Measurements from ENCODE around the gene C15orf61. TPM values are rescaled to one million over a fixed set of nuclear protein-coding genes. Genes with fewer than 3 reads are reported as not detected.

C15orf61 gene
- polyA plus RNA-seq, 1 donor from 2014 or later, result 20.6 TPM

DNA sequence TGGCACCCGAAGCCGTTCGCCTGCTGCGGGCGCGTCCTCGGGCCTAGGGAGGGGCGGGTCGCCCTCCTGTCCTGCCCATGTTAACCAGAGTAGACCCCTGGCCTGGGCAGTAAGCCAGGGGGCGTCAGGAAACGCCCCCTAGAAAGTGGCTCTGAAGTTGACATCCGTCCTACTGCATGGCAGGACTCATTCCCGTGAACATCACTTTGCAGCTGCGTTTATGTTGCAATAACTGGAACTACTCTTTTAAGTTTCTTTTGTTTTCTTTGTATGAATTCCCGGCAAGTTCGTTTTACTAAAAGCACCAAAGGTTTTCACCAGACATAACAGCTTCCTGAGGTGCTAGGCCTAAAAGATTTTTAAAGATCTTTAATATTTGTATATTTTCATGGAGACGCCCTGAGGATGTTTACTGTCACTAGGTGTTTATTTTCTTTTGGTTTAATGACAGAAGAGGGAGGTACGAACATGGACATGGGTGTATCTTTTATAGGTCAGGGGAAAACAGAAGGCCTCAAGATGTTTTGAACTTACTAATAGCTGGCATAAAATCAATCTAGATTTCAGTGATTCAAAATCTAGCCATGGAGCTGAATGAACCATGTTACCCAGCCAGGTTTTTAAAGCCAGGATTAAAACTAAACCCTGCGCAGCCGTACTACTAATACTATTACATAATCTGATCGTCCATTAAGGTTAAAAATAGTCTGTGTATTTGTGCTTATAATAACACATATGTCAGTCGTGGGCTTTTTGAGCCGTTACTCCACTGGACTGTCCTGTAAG is 1.0 kb downstream of the C15orf61 start:
- peak overlapping the region; percentile 87 for H3K9ac ChIP-seq (ENCODE audit: low read length)
- no peaks in the 10 kb centered on the region for H3K9me2 ChIP-seq (ENCODE audit: insufficient read depth, low read length)
- H2AFZ ChIP-seq (ENCODE audit: low read depth, low read length), result peak overlapping the region; percentile 75
- peak overlapping the region; percentile 98 for H3K4me3 ChIP-seq (ENCODE audit: low read length)
- TF ChIP-seq REST (IDR thresholded peaks at IDR 0.05; ENCODE audit: borderline replicate concordance) (no peak), RAD21 (conservative IDR thresholded peaks at IDR 0.05) (no peak), CTCF (IDR thresholded peaks at IDR 0.05; ENCODE audit: poor library complexity, severe bottlenecking) (no peak), TAF1 (IDR thresholded peaks at IDR 0.05; ENCODE audit: low read depth) (no peak), POLR2AphosphoS5 (IDR thresholded peaks at IDR 0.05) (no peak)
- H3K36me3 ChIP-seq (ENCODE audit: insufficient read depth, low read length), result no peaks in the 10 kb centered on the region
- no peaks in the 10 kb centered on the region for H3F3A ChIP-seq (ENCODE audit: insufficient read depth, low read length, poor library complexity, severe bottlenecking)
- peaks cover 15% of the 10 kb centered on the region for H3K79me2 ChIP-seq (replicated peaks; ENCODE audit: insufficient read depth, low read length)
- H3K27ac ChIP-seq (ENCODE audit: low read length), result peak overlapping the region; percentile 78
- no peaks in the 10 kb centered on the region for H3K9me3 ChIP-seq (ENCODE audit: low read length)
- no peaks in the 10 kb centered on the region for H4K20me1 ChIP-seq (ENCODE audit: insufficient read depth)
- H3K27me3 ChIP-seq (ENCODE audit: insufficient read depth, low read depth, low read length), result no peaks in the 10 kb centered on the region
- peak overlapping the region; percentile 90 for H3K4me2 ChIP-seq (ENCODE audit: low read length)

DNA sequence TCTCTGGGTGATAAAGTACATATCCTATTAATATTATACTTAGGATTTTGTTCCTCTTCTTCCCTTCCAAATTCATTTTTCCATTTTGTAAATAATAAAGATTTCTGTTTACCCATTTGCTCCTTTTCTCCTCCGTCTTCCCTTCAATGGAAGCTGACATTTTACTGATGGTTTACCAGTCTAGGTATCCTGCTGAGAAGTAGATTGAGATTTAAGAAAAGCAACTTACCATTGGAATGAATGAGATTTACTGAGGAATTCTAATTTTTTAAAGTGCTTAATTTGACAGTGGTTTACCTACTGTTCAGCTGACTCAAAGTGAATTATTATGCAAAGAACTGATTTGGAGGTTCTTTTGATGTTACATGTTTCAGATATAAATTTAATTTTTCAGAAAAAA is 2.4 kb downstream of the C15orf61 start:
- Histone ChIP-seq H3K79me2 (replicated peaks; ENCODE audit: insufficient read depth, low read length) (peaks cover 15% of the 10 kb centered on the region), H3F3A (ENCODE audit: insufficient read depth, low read length, poor library complexity, severe bottlenecking) (no peaks in the 10 kb centered on the region), H3K4me3 (ENCODE audit: low read length) (peak overlapping the region; percentile 98), H3K9me3 (ENCODE audit: low read length) (no peaks in the 10 kb centered on the region), H3K27me3 (ENCODE audit: insufficient read depth, low read depth, low read length) (no peaks in the 10 kb centered on the region), H4K20me1 (ENCODE audit: insufficient read depth) (no peaks in the 10 kb centered on the region), H3K9me2 (ENCODE audit: insufficient read depth, low read length) (no peaks in the 10 kb centered on the region), H3K4me2 (ENCODE audit: low read length) (peak overlapping the region; percentile 90), H2AFZ (ENCODE audit: low read depth, low read length) (no peak overlapping the region), H3K9ac (ENCODE audit: low read length) (no peak overlapping the region), H3K27ac (ENCODE audit: low read length) (no peak overlapping the region), H3K36me3 (ENCODE audit: insufficient read depth, low read length) (no peaks in the 10 kb centered on the region)
- TF ChIP-seq TAF1 (IDR thresholded peaks at IDR 0.05; ENCODE audit: low read depth) (no peak), EP300 (conservative IDR thresholded peaks at IDR 0.05; ENCODE audit: poor library complexity, severe bottlenecking) (no peak), MXI1 (conservative IDR thresholded peaks at IDR 0.05; ENCODE audit: poor library complexity, severe bottlenecking) (no peak), RAD21 (conservative IDR thresholded peaks at IDR 0.05) (no peak), CTCF (IDR thresholded peaks at IDR 0.05; ENCODE audit: poor library complexity, severe bottlenecking) (no peak), SMC3 (conservative IDR thresholded peaks at IDR 0.05; ENCODE audit: poor library complexity) (no peak), POLR2AphosphoS5 (IDR thresholded peaks at IDR 0.05) (no peak), EZH2 (IDR thresholded peaks at IDR 0.05; ENCODE audit: borderline replicate concordance, insufficient read depth, low read length, poor library complexity, severe bottlenecking) (no peak), REST (IDR thresholded peaks at IDR 0.05; ENCODE audit: borderline replicate concordance) (no peak)

Data from neural cell (in vitro differentiated cells).